Sigmoid colon (tissue), 4 donors: ENCODE results near the gene TSHZ1.

Experiments
- EP300 ChIP-seq, 4 donors: sonication (generic); formaldehyde crosslinking; IDR thresholded peaks; one replicate each; pipeline ENCODE4 v1.6.1; 2017; ENCODE audit warnings: antibody characterized with exemption in 4 of 4
- POLR2A ChIP-seq, 2 donors: fragments of 450-650 bp; IDR thresholded peaks; one replicate each; pipeline ENCODE4 v1.6.1; 2016; ENCODE audit warnings: antibody characterized with exemption in 2 of 2, mild to moderate bottlenecking in 2 of 2, moderate library complexity in 2 of 2
- TF ChIP-seq, protein P1 (sequence below), 4 experiments: fragments of 450-650 bp in 3 of 4; fragments of 200-600 bp in 1 of 4; IDR thresholded peaks; one replicate each; pipeline ENCODE4 v1.5.1; 2016 to 2019; ENCODE audit warnings: antibody characterized with exemption in 4 of 4, mild to moderate bottlenecking in 3 of 4, moderate library complexity in 2 of 4

- TF ChIP-seq, protein P1, sequence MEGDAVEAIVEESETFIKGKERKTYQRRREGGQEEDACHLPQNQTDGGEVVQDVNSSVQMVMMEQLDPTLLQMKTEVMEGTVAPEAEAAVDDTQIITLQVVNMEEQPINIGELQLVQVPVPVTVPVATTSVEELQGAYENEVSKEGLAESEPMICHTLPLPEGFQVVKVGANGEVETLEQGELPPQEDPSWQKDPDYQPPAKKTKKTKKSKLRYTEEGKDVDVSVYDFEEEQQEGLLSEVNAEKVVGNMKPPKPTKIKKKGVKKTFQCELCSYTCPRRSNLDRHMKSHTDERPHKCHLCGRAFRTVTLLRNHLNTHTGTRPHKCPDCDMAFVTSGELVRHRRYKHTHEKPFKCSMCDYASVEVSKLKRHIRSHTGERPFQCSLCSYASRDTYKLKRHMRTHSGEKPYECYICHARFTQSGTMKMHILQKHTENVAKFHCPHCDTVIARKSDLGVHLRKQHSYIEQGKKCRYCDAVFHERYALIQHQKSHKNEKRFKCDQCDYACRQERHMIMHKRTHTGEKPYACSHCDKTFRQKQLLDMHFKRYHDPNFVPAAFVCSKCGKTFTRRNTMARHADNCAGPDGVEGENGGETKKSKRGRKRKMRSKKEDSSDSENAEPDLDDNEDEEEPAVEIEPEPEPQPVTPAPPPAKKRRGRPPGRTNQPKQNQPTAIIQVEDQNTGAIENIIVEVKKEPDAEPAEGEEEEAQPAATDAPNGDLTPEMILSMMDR (IDR thresholded peaks at IDR 0.05), result no peak
- no peak for TF ChIP-seq POLR2A (IDR thresholded peaks at IDR 0.05)
- TF ChIP-seq EP300 (IDR thresholded peaks at IDR 0.05), result peak in 1 of 4 donors; percentile 26
Measured at GRCh38 chr18:75211953-75212750, 1.6 kb downstream of the TSHZ1 start.
